NCI-H1417 treated with DMSO at 0.1 percent for 48 hours (cell line): ENCODE data around the gene PHACTR1.
"Not testable (repeated sequence)": the region's sequence is repeated elsewhere in the genome, so short reads cannot be mapped to it uniquely, and the experiment has no call there.

ENCODE experiments used
- DNase-seq: peaks from one replicate; lab custom pipeline; 2025; lab: John Stamatoyannopoulos, UW

Gene PHACTR1

DNA sequence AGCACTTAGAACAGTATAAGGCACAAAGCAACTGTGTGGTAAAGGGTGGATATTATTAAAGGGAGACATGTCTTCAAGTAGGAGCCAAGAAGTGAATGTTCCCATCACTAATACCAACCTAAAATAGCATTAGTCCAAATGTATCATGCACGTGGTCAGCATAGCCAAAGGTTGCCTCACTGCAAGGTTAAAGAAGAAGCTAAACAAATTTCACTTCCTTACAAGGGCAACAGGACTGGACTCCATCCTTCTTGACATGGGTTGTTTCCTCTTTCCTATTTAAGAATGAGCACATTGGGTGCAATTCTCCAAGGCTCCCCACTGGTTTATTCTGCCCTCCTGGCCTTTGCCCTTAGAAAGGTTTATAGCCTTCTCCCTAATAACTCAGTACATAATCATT, 186.7 kb downstream of the PHACTR1 start:
- DNase-seq = no peak

DNA sequence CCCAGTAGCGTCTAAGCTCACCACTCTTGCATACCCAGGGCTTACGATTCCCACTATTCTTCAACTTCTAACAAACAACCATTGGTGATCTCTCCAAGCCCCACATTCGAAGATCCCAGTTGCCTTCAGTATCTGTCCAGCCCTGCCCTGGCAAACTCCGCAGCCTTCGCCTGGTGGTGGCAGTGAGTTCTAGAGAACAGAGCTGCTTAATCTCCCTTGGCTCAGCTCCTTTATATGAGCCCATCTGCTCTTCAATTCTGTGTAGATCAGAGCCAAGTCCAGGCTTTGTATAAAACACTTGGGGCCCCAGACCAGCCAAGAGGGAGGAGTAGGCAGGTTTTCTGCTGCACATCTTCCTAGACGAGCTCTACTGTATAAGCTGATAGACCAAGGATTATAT, 193.3 kb downstream of the PHACTR1 start:
- no peak for DNase-seq

DNA sequence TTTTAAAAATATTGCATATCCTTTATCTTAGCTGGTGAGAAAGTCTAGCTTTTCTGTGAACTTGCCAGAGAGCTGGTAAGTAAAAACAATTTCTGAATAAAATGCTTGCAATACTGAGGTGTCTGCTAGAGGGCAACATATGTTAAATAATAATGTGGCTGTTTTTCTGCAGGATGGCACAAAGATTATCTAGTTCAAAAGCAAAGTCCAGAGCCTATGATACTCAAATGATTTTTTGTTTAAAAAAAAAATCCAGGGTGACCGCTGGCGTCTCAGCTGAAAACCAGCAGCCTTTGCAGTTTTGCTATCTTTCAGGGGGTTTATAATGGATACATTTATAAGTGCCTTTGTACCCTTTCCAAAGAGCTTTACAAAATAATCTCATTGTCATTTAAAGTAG, 194.9 kb downstream of the PHACTR1 start:
- DNase-seq = no peak

DNA sequence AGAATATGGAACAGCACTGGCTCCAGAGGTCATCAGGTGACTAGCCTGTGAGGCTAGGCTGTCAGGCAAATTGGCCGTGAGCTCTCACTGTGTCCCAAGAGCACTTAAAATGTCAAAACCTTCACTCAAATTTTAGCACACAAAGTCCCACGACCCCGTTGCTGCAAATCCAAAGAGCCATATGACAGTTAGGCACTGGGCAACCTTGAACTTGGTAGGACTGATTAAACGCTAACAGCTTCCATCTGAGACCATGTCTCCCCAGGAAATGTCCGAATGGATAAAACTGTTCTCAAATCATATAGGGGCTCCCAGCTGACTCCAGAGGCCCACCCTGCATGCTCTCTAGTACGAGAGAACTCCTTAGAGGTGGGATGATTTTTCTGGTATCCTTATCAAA, 196.6 kb downstream of the PHACTR1 start:
- DNase-seq = no peak

DNA sequence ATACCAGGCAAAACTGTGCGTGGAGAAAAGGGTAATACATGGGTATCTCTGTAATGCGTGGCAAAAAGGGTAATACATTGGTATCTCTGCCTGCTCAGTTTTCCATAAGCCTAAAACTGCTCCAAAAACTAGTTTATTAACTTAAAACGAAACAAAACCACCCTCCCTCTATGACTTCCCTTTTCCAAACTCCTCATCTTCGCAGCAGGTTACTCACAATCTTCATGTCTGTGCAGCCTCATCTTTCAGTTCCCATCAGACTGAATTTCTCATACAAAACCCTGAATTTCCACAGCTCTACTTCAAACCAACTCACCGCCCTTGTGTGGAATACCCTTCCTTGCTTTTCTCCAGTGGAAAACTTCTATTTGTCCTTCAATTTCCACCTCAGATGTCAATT, 199.4 kb downstream of the PHACTR1 start:
- no peak for DNase-seq

DNA sequence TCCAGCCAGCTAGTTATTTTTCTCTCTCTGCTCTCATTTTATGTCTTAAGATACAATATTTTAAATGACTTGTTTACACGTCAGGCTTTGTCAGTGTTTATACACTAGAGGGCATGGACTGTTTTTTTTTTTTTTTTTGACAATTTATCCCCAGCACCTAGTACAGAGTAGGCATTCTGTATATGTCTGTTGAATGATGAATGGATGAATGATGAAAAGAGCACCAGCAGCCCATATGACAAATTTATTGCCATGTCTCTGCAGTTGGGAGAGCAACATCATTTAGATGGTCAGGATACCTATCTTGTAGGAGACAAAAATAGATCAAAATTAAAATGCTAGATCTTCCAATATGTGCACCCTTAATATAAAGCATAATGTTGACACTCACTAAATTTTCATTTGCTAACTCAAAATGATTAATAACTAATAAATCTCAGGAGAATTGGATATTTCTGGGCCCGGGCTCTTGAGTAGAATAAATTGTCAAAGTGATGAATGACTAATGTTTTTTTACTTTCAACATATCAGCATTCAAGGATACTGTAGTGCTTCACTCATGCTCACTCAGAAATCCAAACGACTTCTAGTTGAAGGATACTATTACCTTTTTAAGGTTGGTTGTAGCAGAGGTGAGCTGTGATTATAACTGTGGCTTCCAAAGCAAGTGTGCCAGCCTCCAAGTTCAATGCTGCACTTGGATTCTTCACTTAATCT, 200.0 kb downstream of the PHACTR1 start:
- no peak for DNase-seq

DNA sequence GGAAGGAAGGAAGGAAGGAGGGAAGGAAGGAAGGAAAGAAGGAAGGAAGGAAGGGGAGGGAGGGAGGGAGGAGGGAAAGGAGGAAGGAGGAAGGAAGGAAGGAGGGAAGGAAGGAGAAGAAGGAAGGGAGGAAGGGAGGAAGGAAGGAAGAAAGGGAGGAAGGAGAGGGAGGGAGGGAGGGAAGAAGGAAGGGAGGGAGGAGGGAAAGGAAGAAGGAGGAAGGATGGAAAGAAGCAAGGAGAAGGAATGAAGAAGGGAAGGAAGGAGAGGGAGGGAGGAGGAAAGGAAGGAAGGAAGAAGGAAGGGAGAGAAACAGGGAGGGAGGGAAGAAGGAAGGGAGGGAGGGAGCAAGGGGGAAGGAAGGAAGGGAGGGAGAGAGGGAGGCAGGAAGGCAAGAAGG, 204.9 kb downstream of the PHACTR1 start:
- no peak for DNase-seq

DNA sequence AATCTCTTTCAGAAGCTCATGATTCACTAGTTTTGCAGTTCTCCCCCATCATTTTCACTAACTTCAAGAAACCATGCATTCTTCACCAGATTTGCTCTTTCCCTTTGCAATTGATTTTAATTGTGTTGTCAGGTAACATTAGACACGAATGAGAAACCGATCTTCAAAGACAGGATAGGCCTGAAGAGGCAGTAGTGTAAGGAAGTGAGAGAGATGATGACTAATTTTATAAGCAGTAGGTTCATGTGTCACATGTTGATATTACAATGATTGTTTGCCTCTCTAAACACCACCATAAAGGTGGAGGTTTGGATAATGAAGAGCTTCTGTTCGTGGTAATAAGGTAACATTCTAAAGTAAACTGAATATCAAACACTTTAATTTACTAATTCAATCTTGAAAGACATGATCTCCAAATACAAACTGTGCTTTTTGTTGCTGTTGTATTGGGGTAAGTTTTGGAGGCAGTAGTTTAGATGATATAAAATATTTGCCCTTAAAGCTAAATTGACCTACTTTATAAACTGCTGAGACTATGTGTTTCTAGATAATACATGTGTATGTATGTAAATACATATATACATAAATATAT, 207.2 kb downstream of the PHACTR1 start:
- no peak for DNase-seq

DNA sequence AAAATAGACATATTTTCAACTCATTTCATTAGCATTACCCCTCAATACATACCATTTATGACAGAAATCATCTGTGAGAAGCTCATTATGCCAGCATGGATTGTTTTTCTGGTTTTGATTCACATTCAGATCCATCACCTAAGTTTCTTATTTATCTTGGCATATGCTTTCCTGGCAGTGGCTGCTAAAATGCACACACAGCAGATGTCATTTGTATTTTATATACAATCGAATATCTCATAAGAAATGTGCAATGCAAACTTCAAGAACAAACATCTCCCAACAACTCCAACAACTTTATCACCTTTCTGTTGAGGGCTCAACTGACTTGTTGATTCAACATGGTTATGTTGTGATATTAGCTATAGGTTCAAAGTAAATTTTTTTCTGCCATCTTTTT, 208.3 kb downstream of the PHACTR1 start:
- no peak for DNase-seq

DNA sequence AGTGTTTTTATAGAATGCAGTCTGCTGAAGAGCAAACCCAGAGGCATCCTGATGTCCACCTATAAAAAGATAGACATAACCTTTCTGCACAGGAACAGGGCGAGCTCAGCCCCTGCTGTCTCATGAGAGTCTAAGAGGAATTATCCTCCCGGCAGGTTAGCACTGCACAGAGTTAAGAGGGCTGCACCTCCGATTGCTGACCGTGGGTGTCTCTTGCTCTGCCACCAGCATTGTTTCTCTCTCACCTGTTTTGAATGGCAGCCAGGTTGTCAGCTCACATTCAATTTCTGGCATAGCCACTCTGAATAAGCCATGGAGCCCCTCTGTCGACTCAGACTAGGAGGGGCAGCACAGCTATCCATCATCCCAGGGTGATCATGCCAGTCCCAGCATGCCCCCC, 211.2 kb downstream of the PHACTR1 start:
- DNase-seq = no peak

DNA sequence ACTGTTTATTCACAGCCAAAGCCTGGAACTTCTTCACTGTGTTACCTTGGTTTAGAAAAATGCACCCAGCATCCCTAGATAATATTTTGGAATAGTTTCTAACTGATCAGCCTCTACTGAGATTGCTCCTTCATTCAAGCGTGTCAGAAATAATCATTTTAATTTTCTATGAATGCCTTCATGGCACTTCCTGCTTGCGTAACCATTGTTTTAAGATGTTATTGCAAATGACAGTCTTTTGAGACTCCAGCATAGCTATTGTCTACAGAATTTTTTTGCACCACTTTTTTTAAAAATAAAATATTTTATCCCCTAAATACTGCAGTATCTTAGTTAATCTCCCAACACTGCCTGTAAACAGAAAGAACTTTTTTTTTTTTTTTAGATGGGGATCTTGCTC, 213.1 kb downstream of the PHACTR1 start:
- DNase-seq = no peak

DNA sequence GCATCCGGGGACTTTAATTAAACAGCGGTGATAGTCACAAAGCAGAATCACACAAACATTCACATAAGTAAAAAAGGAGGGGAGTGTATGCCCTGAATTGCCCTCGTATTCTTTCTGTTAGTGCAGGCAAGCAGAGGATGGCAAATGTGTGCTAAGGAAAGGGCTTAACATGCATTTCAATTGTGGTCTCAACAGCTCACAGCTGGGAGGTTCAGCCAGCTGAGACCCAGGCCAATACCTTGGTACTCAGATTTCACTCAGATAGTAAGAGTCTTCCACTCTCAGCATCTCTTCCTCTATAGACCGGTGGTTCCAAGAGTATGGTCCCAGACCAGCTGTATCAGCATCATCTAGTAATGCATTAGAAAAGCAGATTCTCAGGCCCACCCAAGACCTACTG, 215.1 kb downstream of the PHACTR1 start:
- DNase-seq = no peak

DNA sequence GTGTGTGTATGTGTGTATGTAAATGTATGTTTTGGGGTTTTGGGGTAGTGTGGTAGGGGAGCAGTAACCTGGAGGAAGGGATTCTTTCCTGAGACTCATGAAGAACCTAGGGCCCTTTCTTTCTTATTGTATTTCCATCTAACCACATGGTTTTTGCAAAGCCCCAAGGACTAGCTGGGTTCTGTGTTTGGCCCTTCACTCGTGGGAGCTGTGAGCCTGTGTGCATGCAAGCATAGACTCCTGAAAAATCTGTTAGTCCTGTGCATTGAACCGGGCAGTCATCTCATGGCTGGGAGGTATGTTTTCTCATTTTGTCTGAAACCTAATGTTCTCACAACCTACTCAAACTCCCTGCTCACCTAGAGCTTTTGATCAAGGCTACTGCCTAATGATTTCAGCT, 219.1 kb downstream of the PHACTR1 start:
- DNase-seq = no peak

DNA sequence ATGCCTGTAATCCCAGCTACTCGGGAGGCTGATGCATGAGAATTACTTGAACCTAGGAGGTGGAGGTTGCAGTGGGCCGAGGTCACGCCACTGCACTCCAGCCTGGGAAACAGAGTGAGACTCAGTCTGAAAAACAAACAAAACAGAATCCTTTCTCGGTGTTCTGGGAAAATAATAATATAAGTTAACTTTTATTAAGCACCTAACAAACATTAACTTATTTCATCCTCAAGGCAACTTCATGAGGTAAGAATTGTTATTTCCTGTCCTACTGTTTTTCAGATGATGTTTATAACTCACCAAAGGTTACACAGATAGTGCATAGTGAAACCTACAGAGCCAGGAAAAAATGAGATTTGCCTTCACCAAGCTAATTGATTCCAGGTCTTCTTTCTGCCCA, 221.4 kb downstream of the PHACTR1 start:
- DNase-seq = no peak

DNA sequence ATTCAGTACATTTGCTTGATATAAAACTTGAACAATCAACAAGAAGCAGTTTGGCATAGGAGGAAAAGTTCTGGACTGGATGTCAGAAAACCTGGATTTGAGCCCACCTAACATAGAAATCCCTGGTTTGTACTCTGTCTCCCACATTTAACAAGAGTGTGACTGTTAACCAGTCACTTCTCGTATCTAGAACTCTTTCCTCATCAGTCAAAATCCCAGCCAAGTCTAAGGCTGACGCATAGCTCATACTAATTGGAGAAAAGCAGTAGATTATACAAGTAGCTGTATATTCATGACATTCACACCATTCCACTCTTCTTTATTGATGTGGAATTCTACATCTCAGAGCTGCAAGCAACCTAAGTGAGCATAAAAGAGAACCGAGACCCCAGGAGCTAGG, 222.7 kb downstream of the PHACTR1 start:
- no peak for DNase-seq

DNA sequence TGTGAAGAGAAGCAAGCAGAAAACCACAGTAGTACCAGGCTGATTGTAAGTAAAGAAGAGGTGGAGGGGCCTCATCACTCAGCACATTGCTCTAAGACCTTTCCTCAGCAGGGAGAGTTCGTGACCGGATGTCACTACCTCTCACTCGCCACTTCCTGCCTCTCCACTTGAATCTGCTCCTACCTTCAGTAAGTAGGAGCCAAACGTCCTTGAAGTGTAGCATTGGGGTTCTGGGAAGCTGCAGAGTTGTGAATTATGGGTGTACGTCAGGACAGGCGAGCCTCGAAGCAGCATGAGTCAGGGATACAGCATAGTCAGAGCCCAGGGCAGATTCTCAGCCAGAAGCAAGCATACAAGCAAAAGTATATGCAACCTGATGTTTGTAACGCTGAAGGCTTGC, 224.9 kb downstream of the PHACTR1 start:
- no peak for DNase-seq

DNA sequence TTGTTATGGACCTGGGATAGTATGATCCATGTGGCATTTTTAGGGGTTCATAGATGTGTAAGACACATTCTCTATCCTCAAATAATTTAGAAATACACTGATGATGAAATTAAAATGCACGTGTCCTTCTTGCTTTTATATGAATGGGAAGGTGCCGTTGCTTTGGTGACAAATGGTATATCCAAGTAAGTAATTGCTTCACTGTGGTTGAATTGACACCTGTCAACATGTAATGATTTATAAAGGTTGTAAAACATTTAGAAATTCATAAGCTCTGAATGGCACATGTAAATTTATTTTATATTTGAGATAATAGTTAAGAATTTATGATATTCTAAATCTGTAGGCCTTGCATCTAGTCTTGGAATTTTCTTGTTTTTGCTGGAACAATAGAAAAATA, 227.0 kb downstream of the PHACTR1 start:
- DNase-seq = no peak

DNA sequence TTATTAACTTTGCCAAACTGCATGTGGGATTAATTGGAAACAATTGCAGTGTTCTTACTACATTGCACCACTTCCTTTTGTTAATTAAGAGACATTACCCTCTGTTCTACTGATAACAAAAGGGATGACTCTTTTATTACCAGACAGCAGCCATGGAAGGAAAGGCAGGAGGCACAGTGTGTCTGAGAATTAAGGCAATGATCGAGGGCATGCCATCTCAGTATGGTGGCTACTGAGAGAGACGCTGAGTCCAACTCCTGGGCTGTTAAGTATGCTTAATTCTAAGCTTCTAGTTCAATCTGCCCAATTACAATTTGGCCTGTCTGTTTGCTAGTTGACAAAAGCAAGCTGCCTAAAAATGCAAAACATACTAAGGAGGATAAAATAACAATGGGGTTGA, 227.4 kb downstream of the PHACTR1 start:
- DNase-seq = no peak

DNA sequence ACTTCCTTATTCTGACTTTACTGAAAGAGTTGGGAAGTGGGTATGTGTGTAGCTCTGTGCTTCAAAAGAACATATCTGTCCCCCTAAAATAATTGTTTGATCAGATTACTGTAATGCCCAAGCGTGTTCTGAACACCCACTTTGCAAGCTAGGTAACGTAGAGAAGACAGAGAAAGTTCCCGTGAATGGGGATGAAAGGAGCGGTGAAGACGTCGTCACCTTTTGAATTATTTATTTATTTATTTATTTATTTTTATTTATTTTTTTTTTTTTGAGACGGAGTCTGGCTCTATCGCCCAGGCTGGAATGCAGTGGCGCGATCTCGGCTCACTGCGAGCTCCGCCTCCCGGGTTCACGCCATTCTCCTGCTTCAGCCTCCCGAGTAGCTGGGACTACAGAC, 228.0 kb downstream of the PHACTR1 start:
- DNase-seq = not testable (repeated sequence)

DNA sequence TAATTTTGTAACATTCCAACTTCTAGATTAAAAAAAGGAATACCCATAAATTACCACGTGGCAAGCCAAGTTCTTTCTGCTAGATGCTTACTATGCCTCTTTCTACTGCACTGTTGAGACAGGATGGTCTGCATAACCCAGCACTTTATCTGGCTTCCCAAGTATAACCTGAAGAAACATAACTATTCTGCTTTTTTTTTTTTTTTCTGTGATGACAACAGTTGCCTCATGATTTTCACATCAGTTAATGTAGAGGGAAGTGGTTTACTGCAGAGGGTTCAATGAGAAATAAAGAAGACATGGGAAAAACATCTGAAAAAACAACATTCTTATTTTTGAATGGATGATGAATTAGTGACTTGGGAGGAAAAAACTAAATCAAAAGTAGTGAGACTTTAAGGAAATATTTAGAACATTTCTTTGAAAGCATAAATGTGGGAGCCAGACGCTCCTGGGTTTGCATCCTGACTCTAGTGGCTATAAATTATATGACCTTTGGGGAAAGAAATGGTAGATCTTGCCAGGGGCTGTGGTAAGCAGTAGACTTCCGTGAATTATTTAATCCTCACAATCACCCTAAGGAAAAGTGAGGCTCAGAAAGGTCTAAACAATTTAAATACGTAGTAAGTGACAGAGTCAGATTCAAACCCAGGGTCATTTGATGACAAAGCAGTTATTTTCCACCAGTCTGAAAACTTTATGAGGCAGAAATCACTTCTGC, 230.7 kb downstream of the PHACTR1 start:
- DNase-seq = no peak

DNA sequence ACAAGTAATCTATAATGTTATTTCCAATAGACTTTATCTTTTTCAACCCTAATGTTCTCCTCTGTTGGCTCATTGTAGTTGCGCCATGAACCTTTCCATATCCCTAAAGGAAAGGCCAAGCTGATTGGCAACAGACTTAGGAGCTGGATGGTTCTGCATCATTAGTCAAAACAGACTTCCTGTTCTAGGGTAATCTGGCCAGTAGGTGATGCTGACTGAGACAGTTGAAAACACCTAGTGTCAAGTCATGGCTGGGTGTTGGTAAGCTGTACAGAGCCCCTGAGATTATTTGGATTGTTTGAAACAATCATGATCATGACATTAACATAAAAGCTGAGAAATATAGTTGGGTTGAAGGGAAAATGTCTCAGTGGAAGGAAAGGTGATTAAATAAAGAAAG, 231.4 kb downstream of the PHACTR1 start:
- no peak for DNase-seq

DNA sequence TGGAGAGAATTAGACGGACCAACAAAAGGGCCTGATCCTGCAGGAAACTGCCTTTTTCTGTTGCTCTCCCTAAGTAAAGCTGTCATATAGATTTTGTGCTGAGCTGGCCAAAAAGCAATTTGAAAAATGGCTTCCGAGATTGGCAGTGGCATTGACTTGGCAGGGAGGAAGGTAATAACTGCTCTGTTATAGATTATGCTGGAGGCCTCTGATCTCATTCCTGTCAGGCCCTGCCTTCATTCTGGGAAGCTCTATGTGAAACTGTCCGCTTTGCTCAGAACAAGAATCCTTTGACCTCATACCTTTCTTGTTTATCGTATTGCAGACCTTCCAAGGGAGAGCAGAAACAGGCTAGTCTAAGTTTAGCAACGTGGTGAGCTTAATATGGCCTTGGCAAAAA, 234.4 kb downstream of the PHACTR1 start:
- no peak for DNase-seq

DNA sequence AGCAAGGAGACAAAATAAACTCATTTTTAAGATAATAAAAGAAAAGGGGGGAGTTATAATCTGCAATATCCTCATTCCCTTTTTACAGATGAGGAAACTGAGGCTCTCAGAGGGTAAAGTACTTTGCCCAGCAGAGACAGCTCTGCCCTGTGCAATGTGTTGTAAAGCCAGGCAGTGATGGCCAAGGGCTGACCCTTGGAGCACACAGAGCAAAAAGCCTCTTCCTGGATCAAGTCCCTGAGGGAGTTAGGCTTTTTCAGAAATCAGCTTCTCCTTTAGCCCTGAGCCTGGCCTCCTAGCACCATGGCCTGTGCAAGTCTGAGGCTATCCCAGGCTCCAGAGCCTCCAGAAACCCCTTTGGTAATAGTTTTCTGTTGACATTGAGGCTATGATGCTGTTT, 234.8 kb downstream of the PHACTR1 start:
- no peak for DNase-seq

DNA sequence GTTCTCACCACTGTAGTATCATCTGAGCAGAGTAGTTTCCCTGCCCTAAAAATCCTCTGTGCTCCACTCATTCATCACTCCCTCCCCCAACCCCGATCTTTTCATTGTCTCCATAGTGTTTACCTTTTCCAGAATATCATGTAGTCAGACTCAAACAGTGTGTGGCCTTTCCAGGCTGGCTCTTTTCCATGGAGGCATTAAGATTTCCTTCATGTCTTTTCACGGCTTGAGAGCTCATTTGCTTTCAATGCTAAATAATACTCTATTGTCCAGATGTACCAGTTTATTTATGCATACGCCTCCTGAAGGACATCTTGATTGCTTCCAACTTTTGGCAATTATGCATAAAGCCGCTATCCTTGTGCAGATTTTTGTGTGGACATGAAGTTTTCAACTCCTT, 235.8 kb downstream of the PHACTR1 start:
- DNase-seq = no peak
